ENCODE results near the gene RASA1.

The RASA1 gene

GRCh38 chr5:87267574-87268125, at the start of gene RASA1:
Gene RASA1 (plus strand): TSS chr5:87267883. CDS start chr5:87268452, 569 bp downstream.
- DNase-seq (ENCODE audit: low read depth): peak; percentile 97
- H3K27me3 ChIP-seq (replicated peaks; ENCODE audit: control insufficient read depth, insufficient read depth, low read length): no peaks in the 10 kb centered on the region
- H3K4me1 ChIP-seq (ENCODE audit: control insufficient read depth, insufficient read depth, low read length): peaks cover 9% of the 10 kb centered on the region
- H3K9me3 ChIP-seq (ENCODE audit: control insufficient read depth, low read length): no peaks in the 10 kb centered on the region
- peak within 1 kb of the TSS; percentile 98 for H3K4me3 ChIP-seq (ENCODE audit: low read length)
- no peaks in the 10 kb centered on the region for H3K36me3 ChIP-seq (ENCODE audit: control insufficient read depth, insufficient read depth, low read length, severe bottlenecking)
- peak within 1 kb of the TSS; percentile 96 for H3K9ac ChIP-seq (ENCODE audit: low read length)

GRCh38 chr5:87229780-87230179, 37.9 kb upstream of the RASA1 start:
- no peak for DNase-seq (ENCODE audit: low read depth)
- H3K9me3 ChIP-seq (ENCODE audit: control insufficient read depth, low read length): no peaks in the 10 kb centered on the region
- peaks cover 18% of the 10 kb centered on the region for H3K4me1 ChIP-seq (ENCODE audit: control insufficient read depth, insufficient read depth, low read length)
- H3K36me3 ChIP-seq (ENCODE audit: control insufficient read depth, insufficient read depth, low read length, severe bottlenecking): no peaks in the 10 kb centered on the region
- H3K4me3 ChIP-seq (ENCODE audit: low read length): no peak overlapping the region
- H3K27me3 ChIP-seq (replicated peaks; ENCODE audit: control insufficient read depth, insufficient read depth, low read length): no peaks in the 10 kb centered on the region
- H3K9ac ChIP-seq (ENCODE audit: low read length): no peak overlapping the region

- Histone ChIP-seq H3K9me3 (ENCODE audit: control insufficient read depth, low read length) (no peaks in the 10 kb centered on the region), H3K36me3 (ENCODE audit: control insufficient read depth, insufficient read depth, low read length, severe bottlenecking) (no peaks in the 10 kb centered on the region), H3K27me3 (replicated peaks; ENCODE audit: control insufficient read depth, insufficient read depth, low read length) (no peaks in the 10 kb centered on the region), H3K4me1 (ENCODE audit: control insufficient read depth, insufficient read depth, low read length) (peaks cover 18% of the 10 kb centered on the region), H3K4me3 (ENCODE audit: low read length) (no peak overlapping the region), H3K9ac (ENCODE audit: low read length) (no peak overlapping the region)
- DNase-seq (ENCODE audit: low read depth): no peak
Observed at GRCh38 chr5:87231037-87231808, 36.5 kb upstream of the RASA1 start.

- no peak overlapping the region for H3K4me3 ChIP-seq (ENCODE audit: low read length)
- no peak for DNase-seq (ENCODE audit: low read depth)
- H3K9ac ChIP-seq (ENCODE audit: low read length): no peak overlapping the region
- H3K4me1 ChIP-seq (ENCODE audit: control insufficient read depth, insufficient read depth, low read length): peaks cover 18% of the 10 kb centered on the region
- no peaks in the 10 kb centered on the region for H3K27me3 ChIP-seq (replicated peaks; ENCODE audit: control insufficient read depth, insufficient read depth, low read length)
- H3K36me3 ChIP-seq (ENCODE audit: control insufficient read depth, insufficient read depth, low read length, severe bottlenecking): no peaks in the 10 kb centered on the region
- no peaks in the 10 kb centered on the region for H3K9me3 ChIP-seq (ENCODE audit: control insufficient read depth, low read length)
Observed at GRCh38 chr5:87233143-87233542, 34.5 kb upstream of the RASA1 start.

- H3K9me3 ChIP-seq (ENCODE audit: control insufficient read depth, low read length): no peaks in the 10 kb centered on the region
- H3K36me3 ChIP-seq (ENCODE audit: control insufficient read depth, insufficient read depth, low read length, severe bottlenecking): no peaks in the 10 kb centered on the region
- no peak for DNase-seq (ENCODE audit: low read depth)
- H3K9ac ChIP-seq (ENCODE audit: low read length): peak overlapping the region; percentile 67
- peaks cover 38% of the 10 kb centered on the region for H3K4me1 ChIP-seq (ENCODE audit: control insufficient read depth, insufficient read depth, low read length)
- H3K4me3 ChIP-seq (ENCODE audit: low read length): peak overlapping the region; percentile 4
- H3K27me3 ChIP-seq (replicated peaks; ENCODE audit: control insufficient read depth, insufficient read depth, low read length): no peaks in the 10 kb centered on the region
Observed at GRCh38 chr5:87241555-87241954, 26.1 kb upstream of the RASA1 start.

- Histone ChIP-seq H3K9ac (ENCODE audit: low read length) (peak overlapping the region; percentile 67), H3K4me1 (ENCODE audit: control insufficient read depth, insufficient read depth, low read length) (peaks cover 38% of the 10 kb centered on the region), H3K4me3 (ENCODE audit: low read length) (no peak overlapping the region), H3K9me3 (ENCODE audit: control insufficient read depth, low read length) (no peaks in the 10 kb centered on the region), H3K36me3 (ENCODE audit: control insufficient read depth, insufficient read depth, low read length, severe bottlenecking) (no peaks in the 10 kb centered on the region), H3K27me3 (replicated peaks; ENCODE audit: control insufficient read depth, insufficient read depth, low read length) (no peaks in the 10 kb centered on the region)
- no peak for DNase-seq (ENCODE audit: low read depth)
Observed at GRCh38 chr5:87242242-87242641, 25.4 kb upstream of the RASA1 start.

- Histone ChIP-seq H3K36me3 (ENCODE audit: control insufficient read depth, insufficient read depth, low read length, severe bottlenecking) (no peaks in the 10 kb centered on the region), H3K9ac (ENCODE audit: low read length) (peak overlapping the region; percentile 67)
- peak; percentile 75 for DNase-seq (ENCODE audit: low read depth)
Observed at GRCh38 chr5:87243161-87243844, 24.4 kb upstream of the RASA1 start.

GRCh38 chr5:87245451-87245850, 22.2 kb upstream of the RASA1 start:
- H3K9me3 ChIP-seq (ENCODE audit: control insufficient read depth, low read length): no peaks in the 10 kb centered on the region

More at GRCh38 chr5:87243161-87243844, 24.4 kb upstream of the RASA1 start:
- Histone ChIP-seq H3K27me3 (replicated peaks; ENCODE audit: control insufficient read depth, insufficient read depth, low read length) (no peaks in the 10 kb centered on the region), H3K4me1 (ENCODE audit: control insufficient read depth, insufficient read depth, low read length) (peaks cover 38% of the 10 kb centered on the region), H3K9me3 (ENCODE audit: control insufficient read depth, low read length) (no peaks in the 10 kb centered on the region), H3K4me3 (ENCODE audit: low read length) (peak overlapping the region; percentile 16)

GRCh38 chr5:87246061-87246460, 21.6 kb upstream of the RASA1 start:
- DNase-seq (ENCODE audit: low read depth): no peak
- Histone ChIP-seq H3K27me3 (replicated peaks; ENCODE audit: control insufficient read depth, insufficient read depth, low read length) (no peaks in the 10 kb centered on the region), H3K9ac (ENCODE audit: low read length) (no peak overlapping the region)

More at GRCh38 chr5:87245451-87245850, 22.2 kb upstream of the RASA1 start:
- H3K4me1 ChIP-seq (ENCODE audit: control insufficient read depth, insufficient read depth, low read length): peaks cover 38% of the 10 kb centered on the region
- H3K9ac ChIP-seq (ENCODE audit: low read length): no peak overlapping the region
- no peaks in the 10 kb centered on the region for H3K36me3 ChIP-seq (ENCODE audit: control insufficient read depth, insufficient read depth, low read length, severe bottlenecking)
- H3K27me3 ChIP-seq (replicated peaks; ENCODE audit: control insufficient read depth, insufficient read depth, low read length): no peaks in the 10 kb centered on the region
- H3K4me3 ChIP-seq (ENCODE audit: low read length): no peak overlapping the region
- DNase-seq (ENCODE audit: low read depth): no peak

GRCh38 chr5:87252283-87252605, 15.4 kb upstream of the RASA1 start:
- Histone ChIP-seq H3K27me3 (replicated peaks; ENCODE audit: control insufficient read depth, insufficient read depth, low read length) (no peaks in the 10 kb centered on the region), H3K9ac (ENCODE audit: low read length) (no peak overlapping the region), H3K36me3 (ENCODE audit: control insufficient read depth, insufficient read depth, low read length, severe bottlenecking) (no peaks in the 10 kb centered on the region), H3K4me1 (ENCODE audit: control insufficient read depth, insufficient read depth, low read length) (no peaks in the 10 kb centered on the region), H3K9me3 (ENCODE audit: control insufficient read depth, low read length) (no peaks in the 10 kb centered on the region), H3K4me3 (ENCODE audit: low read length) (no peak overlapping the region)
- no peak for DNase-seq (ENCODE audit: low read depth)

More at GRCh38 chr5:87246061-87246460, 21.6 kb upstream of the RASA1 start:
- H3K36me3 ChIP-seq (ENCODE audit: control insufficient read depth, insufficient read depth, low read length, severe bottlenecking): no peaks in the 10 kb centered on the region
- H3K9me3 ChIP-seq (ENCODE audit: control insufficient read depth, low read length): no peaks in the 10 kb centered on the region
- peaks cover 38% of the 10 kb centered on the region for H3K4me1 ChIP-seq (ENCODE audit: control insufficient read depth, insufficient read depth, low read length)
- H3K4me3 ChIP-seq (ENCODE audit: low read length): no peak overlapping the region

- no peaks in the 10 kb centered on the region for H3K4me1 ChIP-seq (ENCODE audit: control insufficient read depth, insufficient read depth, low read length)
- H3K4me3 ChIP-seq (ENCODE audit: low read length): no peak overlapping the region
- no peak overlapping the region for H3K9ac ChIP-seq (ENCODE audit: low read length)
- no peak for DNase-seq (ENCODE audit: low read depth)
- H3K36me3 ChIP-seq (ENCODE audit: control insufficient read depth, insufficient read depth, low read length, severe bottlenecking): no peaks in the 10 kb centered on the region
- no peaks in the 10 kb centered on the region for H3K27me3 ChIP-seq (replicated peaks; ENCODE audit: control insufficient read depth, insufficient read depth, low read length)
- no peaks in the 10 kb centered on the region for H3K9me3 ChIP-seq (ENCODE audit: control insufficient read depth, low read length)
Observed at GRCh38 chr5:87254035-87254434, 13.6 kb upstream of the RASA1 start.
